Stimulated activated CD8-positive, alpha-beta memory T cell treated with anti-CD3 and anti-CD28 coated beads, Interleukin-15, amount 100 ng/mL, for 48 hours (primary cell): ENCODE results near the gene ADAT1.
A peak's percentile ranks its signal among the peaks of the same experiment; 100 is the strongest.
"Not testable (repeated sequence)": the region's sequence is repeated elsewhere in the genome, so short reads cannot be mapped to it uniquely, and the experiment has no call there.

Experiments
- DNase-seq, 2 donors: peaks; one replicate each; pipeline ENCODE4 v3.0.0-alpha.2; 2020; ENCODE audit warnings: low read depth in 2 of 2

Gene ADAT1

DNA sequence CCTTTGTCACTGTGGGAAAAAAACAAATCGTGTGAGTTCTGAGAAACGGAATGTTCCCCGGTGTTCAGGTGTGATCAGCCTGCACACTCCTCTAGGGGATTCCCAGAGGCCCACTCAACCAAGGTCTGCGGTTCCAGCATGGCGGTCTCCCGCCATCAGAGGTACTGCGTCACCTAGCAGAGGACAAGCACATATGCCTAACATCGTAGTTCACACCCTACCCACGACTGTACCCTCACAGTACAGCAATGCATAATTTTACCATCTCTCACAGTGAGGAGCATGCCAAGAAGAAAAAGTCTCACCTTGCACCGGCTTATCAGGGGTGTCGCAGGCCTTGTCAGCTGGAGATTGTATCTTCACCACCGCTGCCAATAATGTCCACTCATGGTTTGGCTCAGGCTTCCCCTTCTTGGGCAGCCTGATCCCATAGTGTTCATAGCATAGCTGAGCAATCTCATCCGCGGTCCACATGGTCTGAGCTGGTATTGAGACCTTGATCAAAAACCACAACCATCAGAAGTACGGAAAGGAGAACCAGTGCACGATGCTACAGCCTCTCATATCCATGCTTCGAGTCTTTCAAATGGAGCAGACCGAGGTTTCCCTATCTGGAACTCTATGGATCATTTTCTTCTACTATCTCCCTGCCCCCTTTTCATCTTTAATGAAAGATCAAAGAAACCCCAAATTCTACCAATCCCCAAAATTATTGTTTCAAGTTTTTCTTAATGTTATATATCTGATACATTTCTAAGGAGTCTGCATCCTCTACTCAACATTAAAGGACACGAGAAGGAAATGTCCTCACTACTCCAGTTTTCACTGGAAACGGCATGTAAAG, 2.5 kb downstream of the ADAT1 start:
- DNase-seq = peak in 1 of 2 donors; percentile 59

GRCh38 chr16:75618780-75619179, 4.3 kb downstream of the ADAT1 start:
- no peak for DNase-seq

- no peak for DNase-seq
Measured at GRCh38 chr16:75617121-75617520, 6.0 kb downstream of the ADAT1 start.

GRCh38 chr16:75616521-75617010, 6.5 kb downstream of the ADAT1 start:
- no peak for DNase-seq

- DNase-seq = no peak
Measured at GRCh38 chr16:75615619-75616018, 7.5 kb downstream of the ADAT1 start.

DNA sequence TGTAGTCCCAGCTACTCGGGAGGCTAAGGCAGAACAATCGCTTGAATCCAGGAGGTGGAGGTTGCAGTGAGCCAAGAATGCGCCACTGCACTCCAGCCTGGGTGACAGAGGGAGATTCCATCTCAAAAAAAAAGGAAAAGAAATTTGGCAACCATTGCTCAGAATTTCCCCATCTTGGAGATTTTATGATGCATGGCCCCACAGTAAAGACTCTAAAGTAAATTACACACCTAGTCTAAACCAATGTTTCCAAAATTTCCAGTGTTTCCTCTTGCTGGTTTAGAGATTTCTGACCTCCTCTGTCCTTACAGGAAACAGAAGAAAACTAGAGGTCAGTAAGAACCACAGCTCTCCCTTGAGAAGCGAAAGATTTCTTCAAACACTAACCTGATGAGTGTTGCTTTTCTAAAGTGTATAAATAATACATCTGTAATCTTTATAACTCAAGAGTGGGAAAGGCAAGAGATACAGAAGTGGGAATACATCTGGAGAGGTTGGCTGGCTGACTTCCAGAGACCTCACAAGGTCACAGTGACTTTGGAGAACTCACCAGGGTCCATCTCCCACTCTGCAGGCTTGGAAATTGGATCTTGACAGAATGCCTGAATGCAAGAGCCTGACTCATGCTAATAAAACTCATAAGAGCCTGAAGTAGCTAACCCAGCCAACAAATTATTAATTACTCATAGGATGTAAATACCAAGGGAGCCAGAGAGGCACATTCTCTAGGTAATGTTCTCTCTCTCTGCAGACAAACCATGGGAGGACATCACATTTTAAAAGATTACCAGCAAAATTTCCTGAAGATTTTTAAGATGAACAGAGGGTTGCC, 8.8 kb downstream of the ADAT1 start:
- DNase-seq = no peak

DNA sequence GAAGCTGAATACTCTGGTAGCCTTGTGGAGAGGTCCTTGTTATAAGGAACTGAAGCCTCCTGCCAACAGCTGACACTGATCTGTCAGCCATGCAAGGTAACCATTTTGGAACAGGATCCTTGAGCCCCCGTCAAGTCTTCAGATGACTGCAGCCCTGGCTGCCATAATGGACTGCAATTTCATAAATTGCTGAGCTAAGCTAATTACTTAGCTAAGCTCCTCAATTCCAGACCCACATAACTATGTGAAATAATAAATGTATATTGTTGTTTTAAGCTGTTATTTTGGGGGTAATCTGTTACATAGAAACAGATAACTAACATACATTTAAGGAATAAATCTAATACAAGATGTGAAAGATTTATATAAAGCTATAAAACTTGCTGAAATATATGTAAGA, 16.6 kb downstream of the ADAT1 start:
- no peak for DNase-seq

DNA sequence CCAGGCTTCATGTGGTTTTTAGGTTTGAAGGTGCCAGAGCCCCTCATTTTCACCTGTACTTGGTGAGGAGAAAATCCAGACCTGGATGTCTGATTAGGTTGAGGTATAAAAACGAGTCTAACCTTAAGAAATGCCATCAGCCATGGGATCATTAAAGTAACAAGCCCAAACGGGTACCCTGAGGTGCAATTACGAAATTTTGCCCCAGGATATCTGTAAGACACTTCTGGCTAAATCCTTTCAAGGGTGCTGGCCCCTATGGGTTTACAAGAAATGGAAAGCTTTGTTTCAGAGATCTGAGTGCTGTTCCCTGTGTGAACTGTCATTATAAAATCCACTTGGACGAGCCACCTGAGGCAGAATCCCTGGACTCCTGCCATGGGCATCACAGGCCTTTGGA, 19.8 kb downstream of the ADAT1 start:
- DNase-seq = no peak

GRCh38 chr16:75599452-75600277, 23.4 kb downstream of the ADAT1 start:
- no peak for DNase-seq

GRCh38 chr16:75593825-75594820, 29.0 kb downstream of the ADAT1 start:
- DNase-seq = no peak

DNA sequence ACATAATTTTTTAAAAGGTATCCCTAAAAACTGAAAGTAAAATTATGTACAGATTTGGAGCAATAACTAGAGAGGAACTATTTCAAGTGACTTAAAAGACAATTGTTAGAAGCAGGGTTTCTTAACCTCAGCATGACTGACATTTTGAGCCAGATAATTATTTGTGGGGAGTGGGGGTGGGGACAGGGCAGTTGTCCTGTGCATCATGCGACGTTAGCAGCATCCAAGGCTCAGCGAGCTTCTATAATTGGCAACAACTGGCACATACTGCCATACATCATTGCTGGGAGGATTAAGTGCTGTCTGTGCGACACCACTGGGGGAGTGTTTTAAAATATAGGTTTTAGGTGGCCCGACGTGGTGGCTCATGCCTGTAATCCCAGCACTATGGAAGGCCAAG, 29.8 kb downstream of the ADAT1 start:
- no peak for DNase-seq

GRCh38 chr16:75591927-75592326, 31.2 kb downstream of the ADAT1 start:
- DNase-seq = not testable (repeated sequence)

DNA sequence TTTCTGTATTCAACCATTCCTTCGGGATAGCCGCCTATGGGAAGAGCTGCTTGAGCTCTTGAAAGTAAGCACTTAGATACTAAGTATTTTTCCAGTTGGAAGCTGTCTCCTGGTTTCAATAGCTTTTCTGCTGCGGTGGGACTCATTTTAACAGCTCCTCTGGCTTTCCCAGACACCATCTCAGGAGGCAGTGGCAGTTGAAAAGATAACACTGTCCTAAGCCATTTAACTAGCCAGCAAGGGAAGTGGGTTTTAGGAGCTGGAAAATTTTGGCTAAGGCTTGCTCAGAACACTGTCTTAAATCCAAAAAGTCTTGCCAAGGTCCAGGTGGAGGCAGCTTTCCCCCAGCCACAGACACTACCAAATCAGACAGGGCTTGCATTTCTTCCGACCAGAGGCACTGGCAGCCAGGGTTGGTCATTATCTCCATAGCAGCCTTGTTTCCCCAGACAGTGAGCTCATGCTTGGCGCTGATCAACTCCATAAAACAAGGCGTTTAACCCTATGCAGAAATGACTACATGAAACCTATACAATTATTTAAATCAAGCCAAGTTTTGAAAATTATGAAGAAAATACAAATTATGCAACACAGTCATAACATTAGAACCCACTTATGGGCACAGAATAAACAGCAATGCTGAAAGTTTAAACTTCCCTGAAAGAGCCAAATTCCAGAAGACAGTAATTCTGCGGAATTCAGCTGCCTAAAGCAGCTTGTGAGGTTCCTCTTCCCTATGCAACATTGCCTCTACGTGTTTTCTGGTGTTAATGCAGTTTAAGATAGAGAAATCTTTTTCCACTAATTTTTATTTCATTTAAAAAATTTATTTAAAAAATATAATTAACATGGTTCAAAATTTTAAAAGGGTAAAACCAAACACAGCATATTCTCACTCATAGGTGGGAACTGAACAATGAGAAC, 31.9 kb downstream of the ADAT1 start:
- DNase-seq = no peak

GRCh38 chr16:75589306-75589705, 33.8 kb downstream of the ADAT1 start:
- DNase-seq = no peak

GRCh38 chr16:75588716-75589115, 34.4 kb downstream of the ADAT1 start:
- no peak for DNase-seq

DNA sequence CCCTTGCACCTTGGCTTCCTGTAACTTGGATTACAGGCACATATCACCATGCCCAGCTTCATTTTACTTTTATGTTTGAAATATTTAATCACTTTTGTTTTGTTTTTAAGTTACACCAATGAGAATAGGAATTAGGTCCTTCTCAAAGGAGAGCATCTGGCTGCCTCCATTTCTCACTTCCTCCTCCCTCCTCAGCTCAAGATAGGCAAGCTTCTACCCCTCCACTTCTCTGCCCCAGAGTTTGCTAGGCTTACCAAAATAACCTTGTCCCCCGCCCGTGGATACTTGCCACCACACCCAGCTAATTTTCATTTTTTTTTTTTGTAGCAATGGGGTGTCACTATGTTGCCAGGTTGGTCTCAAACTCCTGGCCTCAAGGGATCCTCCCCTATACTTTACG, 39.0 kb downstream of the ADAT1 start:
- DNase-seq = no peak

GRCh38 chr16:75579281-75579834, 43.7 kb downstream of the ADAT1 start:
- DNase-seq = no peak

GRCh38 chr16:75578725-75579124, 44.4 kb downstream of the ADAT1 start:
- DNase-seq = no peak

- no peak for DNase-seq
Measured at GRCh38 chr16:75578212-75578611, 44.9 kb downstream of the ADAT1 start.
